BE2C (cell line): ENCODE results near the gene PHF21B.

Experiments
- DNase-seq: peaks from one replicate; pipeline ENCODE4 v3.0.0-alpha.2; 2020
- H3K27me3 ChIP-seq: fragments of 250-450 bp; sonication (Bioruptor Pico); 2 replicates; pipeline ENCODE4 v1.5.1; 2020; ENCODE audit warnings: mild to moderate bottlenecking
- H3K36me3 ChIP-seq: fragments of 250-450 bp; sonication (Bioruptor Pico); 2 replicates; pipeline ENCODE4 v1.5.1; 2020; ENCODE audit warnings: mild to moderate bottlenecking
- H3K4me1 ChIP-seq: fragments of 250-450 bp; sonication (Bioruptor Pico); 2 replicates; pipeline ENCODE4 v1.5.1; 2020
- H3K4me3 ChIP-seq: 2 replicates; pipeline ENCODE4 v1.5.1; 2011; ENCODE audit warnings: low read depth, low read length
- H3K9me3 ChIP-seq: fragments of 250-450 bp; sonication (Bioruptor Pico); 2 replicates; pipeline ENCODE4 v1.5.1; 2020
- CTCF ChIP-seq: IDR thresholded peaks from 2 replicates; pipeline ENCODE4 v1.5.1; 2012; ENCODE audit warnings: mild to moderate bottlenecking, low read depth, low read length

The PHF21B gene

GRCh38 chr22:45008751-45009605 is 827 bp downstream of the PHF21B start:
- Histone ChIP-seq H3K4me3 (peak overlapping the region; percentile 86), H3K27me3 (no peaks in the 10 kb centered on the region), H3K36me3 (peaks cover 7% of the 10 kb centered on the region; the same call in 1 of the 2 replicates), H3K9me3 (no peaks in the 10 kb centered on the region), H3K4me1 (no peaks in the 10 kb centered on the region; the same call in 1 of the 2 replicates)
- DNase-seq = peak; percentile 39
- no peak for TF ChIP-seq CTCF

DNA sequence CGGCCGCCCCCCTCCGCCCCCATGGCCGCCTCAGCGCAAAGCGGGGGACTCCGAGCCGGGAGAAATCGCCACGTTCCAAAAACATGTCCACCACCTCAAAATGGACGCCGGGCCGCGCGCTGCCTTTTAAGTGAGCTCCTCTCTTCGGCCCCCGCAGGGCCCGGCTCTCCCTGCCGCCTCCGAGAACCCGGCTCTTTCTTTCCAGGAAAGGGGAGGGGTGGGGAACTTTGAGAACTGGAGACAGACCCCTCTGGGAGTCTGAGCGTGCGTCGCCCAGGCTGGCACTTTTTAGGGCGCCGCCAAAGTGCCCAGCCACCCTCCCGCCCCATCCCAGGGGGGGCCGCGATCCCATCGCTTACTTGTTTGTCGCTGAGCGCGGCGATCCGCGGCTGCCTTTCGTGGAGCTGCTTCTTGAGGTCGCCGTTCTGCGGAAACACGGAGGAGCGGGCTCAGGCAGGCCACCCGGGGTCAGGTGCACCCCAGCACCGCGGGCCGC is 1.6 kb downstream of the PHF21B start:
- DNase-seq = peak; percentile 48
- no peaks in the 10 kb centered on the region for H3K27me3 ChIP-seq
- no peaks in the 10 kb centered on the region; the same call in 1 of the 2 replicates for H3K4me1 ChIP-seq
- H3K36me3 ChIP-seq = peaks cover 7% of the 10 kb centered on the region; the same call in 1 of the 2 replicates
- H3K4me3 ChIP-seq = peak overlapping the region; percentile 75
- H3K9me3 ChIP-seq = no peaks in the 10 kb centered on the region
- no peak for TF ChIP-seq CTCF

DNA sequence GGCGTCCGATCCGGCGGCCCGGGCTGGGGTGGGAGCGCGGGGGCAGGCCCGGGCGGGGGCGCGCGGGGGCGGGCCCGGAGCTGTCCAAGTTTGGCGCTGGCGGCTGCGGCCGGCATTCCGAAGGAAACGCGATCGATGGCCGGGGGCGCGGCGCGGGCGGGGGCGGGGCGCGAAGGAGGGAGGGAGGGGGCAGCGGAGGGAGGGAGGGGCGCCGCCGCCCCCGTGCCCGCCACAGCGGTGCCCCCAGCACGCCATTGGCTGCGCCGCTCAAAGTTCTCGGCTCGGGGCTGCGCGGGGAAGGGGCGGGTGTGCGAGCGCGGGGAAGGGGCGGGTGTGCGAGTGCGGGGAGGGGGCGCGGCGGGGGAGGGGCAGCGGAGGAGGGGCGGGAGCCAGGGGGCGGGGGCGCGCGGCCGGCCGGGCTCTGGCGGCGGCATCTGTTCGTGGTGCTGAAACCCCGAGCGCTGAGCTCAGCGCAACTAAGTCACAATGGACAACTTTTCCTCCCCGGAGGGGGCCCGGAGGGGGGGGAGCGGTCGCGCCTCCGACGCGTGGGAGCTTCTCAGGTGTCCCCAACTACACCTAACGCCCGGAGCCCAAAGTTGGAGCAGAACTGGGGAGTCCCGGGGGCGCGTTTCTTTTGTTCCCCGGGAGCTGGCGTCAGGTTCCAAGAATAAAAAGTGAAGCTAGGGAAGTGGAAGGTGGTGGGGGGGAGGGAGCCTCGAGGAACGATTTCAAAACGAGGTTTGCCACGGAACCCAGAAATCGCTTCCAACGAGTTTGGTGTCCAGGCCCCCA is 2.2 kb downstream of the PHF21B start:
- no peaks in the 10 kb centered on the region for H3K27me3 ChIP-seq
- peak overlapping the region; percentile 75 for H3K4me3 ChIP-seq
- DNase-seq = peak; percentile 85

GRCh38 chr22:45006964-45007390 is 2.8 kb downstream of the PHF21B start:
- no peak for TF ChIP-seq CTCF
- H3K4me1 ChIP-seq = no peaks in the 10 kb centered on the region; the same call in 1 of the 2 replicates
- DNase-seq = peak; percentile 25

More for the DNA sequence above, 2.2 kb downstream of the PHF21B start:
- Histone ChIP-seq H3K36me3 (peaks cover 7% of the 10 kb centered on the region; the same call in 1 of the 2 replicates), H3K9me3 (no peaks in the 10 kb centered on the region), H3K4me1 (no peaks in the 10 kb centered on the region; the same call in 1 of the 2 replicates)
- TF ChIP-seq CTCF = no peak

DNA sequence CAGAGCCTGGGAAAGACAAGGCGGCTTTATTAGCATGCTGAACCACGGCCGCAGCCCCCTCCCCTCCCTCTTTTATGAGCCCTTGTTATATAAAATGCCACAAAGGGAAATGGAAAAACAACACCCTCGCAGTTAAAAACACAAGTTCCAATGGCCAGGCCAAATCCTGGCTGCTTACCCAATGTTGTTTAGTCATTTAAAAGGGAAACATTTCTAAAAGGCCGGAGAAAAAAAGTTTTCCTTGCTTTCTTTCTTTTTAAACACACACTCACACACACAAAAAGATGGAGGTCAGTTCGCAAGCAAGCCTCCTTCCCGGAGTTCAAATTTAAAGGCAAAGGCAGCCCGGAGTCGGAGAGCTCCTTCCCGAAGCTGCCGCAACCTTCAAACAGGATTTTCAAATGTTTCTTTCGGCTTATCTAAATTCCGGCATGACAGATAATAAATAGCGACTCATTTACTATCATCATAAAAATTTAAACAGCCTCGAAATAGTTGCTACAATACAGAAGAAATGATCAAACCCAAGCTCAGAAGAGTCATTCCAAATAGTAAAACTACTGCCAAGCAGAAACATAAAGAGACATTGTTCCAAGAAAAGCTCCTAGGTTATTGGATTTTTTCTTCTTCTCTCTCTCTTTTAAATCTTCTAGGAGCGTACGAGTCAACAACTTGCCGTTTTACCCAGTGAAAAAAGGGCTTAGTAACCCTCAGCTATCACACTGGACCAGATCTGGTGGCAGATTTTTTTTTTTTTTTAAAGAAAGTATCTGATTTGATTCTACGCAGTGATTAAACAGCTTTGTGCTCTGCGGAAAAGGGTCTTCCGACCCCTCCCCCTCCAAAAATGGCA is 3.5 kb downstream of the PHF21B start:
- TF ChIP-seq CTCF = no peak
- H3K4me3 ChIP-seq = peak overlapping the region; percentile 47
- no peaks in the 10 kb centered on the region for H3K27me3 ChIP-seq
- DNase-seq = no peak
- H3K36me3 ChIP-seq = peaks cover 14% of the 10 kb centered on the region
- no peaks in the 10 kb centered on the region; the same call in 1 of the 2 replicates for H3K4me1 ChIP-seq
- H3K9me3 ChIP-seq = no peaks in the 10 kb centered on the region

More at GRCh38 chr22:45006964-45007390, 2.8 kb downstream of the PHF21B start:
- Histone ChIP-seq H3K4me3 (peak overlapping the region; percentile 47), H3K9me3 (no peaks in the 10 kb centered on the region), H3K27me3 (no peaks in the 10 kb centered on the region), H3K36me3 (peaks cover 7% of the 10 kb centered on the region; the same call in 1 of the 2 replicates)
